T-helper 2 cell treated with Interferon-gamma antibody and Interleukin-4, amounts not matched to agents 5 μg/mL and 100 μg/mL, for 36 hours (primary cell): ENCODE measurements around the gene ALLC.

Experiments used
- DNase-seq: peaks from one replicate; pipeline ENCODE4 v3.0.0; 2021; ENCODE audit warnings: low spot score
- H3K27ac Mint-ChIP-seq: one replicate; pipeline ENCODE4 v1.8.0; 2021; ENCODE audit warnings: mild to moderate bottlenecking, mixed read lengths
- H3K27me3 Mint-ChIP-seq: one replicate; pipeline ENCODE4 v1.8.0; 2021; ENCODE audit warnings: low read depth, mixed read lengths
- H3K36me3 Mint-ChIP-seq: one replicate; pipeline ENCODE4 v1.8.0; 2021; ENCODE audit warnings: low read depth, mixed read lengths
- H3K4me1 Mint-ChIP-seq: one replicate; pipeline ENCODE4 v1.8.0; 2021; ENCODE audit warnings: low read depth, mixed read lengths
- H3K4me3 Mint-ChIP-seq: one replicate; pipeline ENCODE4 v1.8.0; 2022; ENCODE audit warnings: mild to moderate bottlenecking, moderate library complexity, mixed read lengths
- H3K9me3 Mint-ChIP-seq: one replicate; pipeline ENCODE4 v1.8.0; 2021; ENCODE audit warnings: mixed read lengths

Gene ALLC

DNA sequence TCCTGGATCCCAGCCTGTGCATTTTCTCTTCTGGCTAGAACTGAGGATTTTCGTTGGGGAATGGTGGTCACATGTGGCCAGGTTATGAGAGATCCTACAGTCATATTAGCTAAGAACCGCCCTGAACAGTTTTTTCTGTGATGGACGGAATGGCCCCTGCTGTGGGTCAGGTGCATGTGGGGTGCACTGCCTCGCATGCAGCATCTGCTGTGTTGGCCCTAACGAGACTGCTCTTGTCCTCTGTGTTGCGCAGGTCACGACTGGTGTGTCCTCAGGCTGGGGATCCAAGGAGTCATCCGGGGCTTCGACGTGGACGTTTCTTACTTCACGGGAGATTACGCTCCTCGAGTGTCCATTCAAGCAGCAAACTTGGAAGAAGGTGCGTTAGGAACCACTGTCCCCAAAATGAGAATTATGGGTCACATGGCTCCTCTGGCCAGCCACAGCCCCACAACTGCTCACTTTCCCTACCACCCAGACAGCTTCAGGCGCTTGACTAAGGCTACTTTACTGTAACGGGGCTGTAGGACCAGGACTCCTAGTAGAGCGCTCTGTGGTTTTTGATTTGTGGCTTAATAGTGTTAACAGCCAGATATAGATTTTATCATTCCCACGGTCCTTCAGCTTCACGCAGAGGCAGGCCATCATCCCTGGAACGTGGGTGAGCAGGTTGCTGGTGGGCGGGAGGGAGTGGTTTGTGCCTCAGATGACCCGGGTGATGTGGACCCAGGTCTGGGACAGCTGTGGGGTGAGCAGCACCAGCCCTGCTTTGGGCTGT lies 21.8 kb downstream of the ALLC start:
- H3K9me3 Mint-ChIP-seq: no peaks in the 10 kb centered on the region
- no peak overlapping the region for H3K4me3 Mint-ChIP-seq
- no peaks in the 10 kb centered on the region for H3K36me3 Mint-ChIP-seq
- no peak for DNase-seq
- H3K27me3 Mint-ChIP-seq: no peaks in the 10 kb centered on the region
- H3K27ac Mint-ChIP-seq: no peak overlapping the region
- no peaks in the 10 kb centered on the region for H3K4me1 Mint-ChIP-seq

- no peaks in the 10 kb centered on the region for H3K9me3 Mint-ChIP-seq
- no peak overlapping the region for H3K27ac Mint-ChIP-seq
- H3K4me3 Mint-ChIP-seq: no peak overlapping the region
- no peaks in the 10 kb centered on the region for H3K36me3 Mint-ChIP-seq
- no peak for DNase-seq
- no peaks in the 10 kb centered on the region for H3K27me3 Mint-ChIP-seq
- no peaks in the 10 kb centered on the region for H3K4me1 Mint-ChIP-seq
Measured at GRCh38 chr2:3680548-3681345, 22.7 kb downstream of the ALLC start.

GRCh38 chr2:3681625-3682024 lies 23.6 kb downstream of the ALLC start:
- Mint-ChIP-seq H3K9me3 (no peaks in the 10 kb centered on the region), H3K36me3 (no peaks in the 10 kb centered on the region), H3K27me3 (no peaks in the 10 kb centered on the region), H3K27ac (no peak overlapping the region), H3K4me3 (no peak overlapping the region), H3K4me1 (no peaks in the 10 kb centered on the region)
- DNase-seq: no peak

DNA sequence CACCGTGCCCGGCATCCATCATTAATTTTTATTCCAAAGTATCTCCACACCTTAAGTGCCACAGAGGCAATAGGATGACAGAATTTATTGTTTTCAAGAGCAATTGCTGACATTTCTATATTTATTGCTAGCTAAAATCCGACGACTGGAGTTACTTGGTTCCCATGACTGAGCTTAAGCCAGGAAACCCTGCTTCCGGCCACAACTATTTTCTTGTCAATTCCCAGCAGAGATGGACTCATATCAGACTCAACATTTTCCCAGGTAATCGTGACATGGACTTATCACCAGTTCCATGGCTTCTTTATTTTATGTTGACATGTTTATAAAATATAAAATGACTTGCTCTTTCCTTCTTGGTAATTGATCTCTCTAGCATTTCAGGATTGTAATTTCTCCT lies 24.8 kb downstream of the ALLC start:
- Mint-ChIP-seq H3K36me3 (no peaks in the 10 kb centered on the region), H3K27me3 (no peaks in the 10 kb centered on the region), H3K27ac (no peak overlapping the region), H3K4me1 (no peaks in the 10 kb centered on the region), H3K4me3 (no peak overlapping the region), H3K9me3 (no peaks in the 10 kb centered on the region)
- no peak for DNase-seq

GRCh38 chr2:3683748-3684454 lies 25.9 kb downstream of the ALLC start:
- no peaks in the 10 kb centered on the region for H3K27me3 Mint-ChIP-seq
- no peaks in the 10 kb centered on the region for H3K36me3 Mint-ChIP-seq
- H3K4me3 Mint-ChIP-seq: no peak overlapping the region
- H3K9me3 Mint-ChIP-seq: no peaks in the 10 kb centered on the region
- H3K27ac Mint-ChIP-seq: no peak overlapping the region
- no peaks in the 10 kb centered on the region for H3K4me1 Mint-ChIP-seq
- no peak for DNase-seq

- no peak overlapping the region for H3K4me3 Mint-ChIP-seq
- no peaks in the 10 kb centered on the region for H3K9me3 Mint-ChIP-seq
- DNase-seq: no peak
- peaks cover 6% of the 10 kb centered on the region for H3K27me3 Mint-ChIP-seq
- H3K36me3 Mint-ChIP-seq: no peaks in the 10 kb centered on the region
- H3K27ac Mint-ChIP-seq: no peak overlapping the region
- H3K4me1 Mint-ChIP-seq: no peaks in the 10 kb centered on the region
Measured at GRCh38 chr2:3689998-3690748, 32.2 kb downstream of the ALLC start.

GRCh38 chr2:3692375-3692774 lies 34.4 kb downstream of the ALLC start:
- no peak for DNase-seq
- Mint-ChIP-seq H3K36me3 (no peaks in the 10 kb centered on the region), H3K4me1 (no peaks in the 10 kb centered on the region), H3K4me3 (no peak overlapping the region), H3K9me3 (no peaks in the 10 kb centered on the region), H3K27ac (no peak overlapping the region), H3K27me3 (peaks cover 9% of the 10 kb centered on the region)

GRCh38 chr2:3696545-3696944 lies 38.5 kb downstream of the ALLC start:
- Mint-ChIP-seq H3K36me3 (no peaks in the 10 kb centered on the region), H3K27ac (no peak overlapping the region), H3K9me3 (no peaks in the 10 kb centered on the region), H3K4me3 (no peak overlapping the region), H3K27me3 (peaks cover 5% of the 10 kb centered on the region), H3K4me1 (no peaks in the 10 kb centered on the region)
- DNase-seq: no peak

DNA sequence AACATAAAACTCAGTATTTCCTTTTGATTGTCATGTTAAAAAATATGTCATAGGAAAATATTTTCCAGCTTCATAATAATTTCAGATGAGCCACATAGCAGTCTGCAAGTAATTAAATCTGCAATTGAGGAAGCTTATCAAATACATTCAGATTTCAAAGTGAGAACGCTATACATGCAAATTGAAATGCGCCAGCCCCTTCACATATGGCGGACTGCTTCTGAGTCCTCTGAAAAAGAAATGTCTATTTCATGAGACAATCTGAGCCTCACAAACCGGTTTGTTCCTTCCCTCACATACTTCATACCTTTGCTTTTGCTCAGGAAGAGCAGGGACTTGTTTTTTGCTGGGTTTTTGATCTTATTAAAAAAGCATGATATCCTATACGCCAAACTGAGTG lies 43.1 kb downstream of the ALLC start:
- Mint-ChIP-seq H3K27me3 (peaks cover 16% of the 10 kb centered on the region), H3K4me1 (no peaks in the 10 kb centered on the region), H3K9me3 (no peaks in the 10 kb centered on the region), H3K27ac (no peak overlapping the region), H3K36me3 (peaks cover 1% of the 10 kb centered on the region), H3K4me3 (no peak overlapping the region)
- DNase-seq: no peak

- no peak within 1 kb of the TSS for H3K27ac Mint-ChIP-seq
Measured at GRCh38 chr2:3703236-3703756, 45.3 kb downstream of the ALLC start, which contains the start of gene DCDC2C. Gene DCDC2C (plus strand): TSS chr2:3703575. CDS start chr2:3703752, 177 bp downstream.

DNA sequence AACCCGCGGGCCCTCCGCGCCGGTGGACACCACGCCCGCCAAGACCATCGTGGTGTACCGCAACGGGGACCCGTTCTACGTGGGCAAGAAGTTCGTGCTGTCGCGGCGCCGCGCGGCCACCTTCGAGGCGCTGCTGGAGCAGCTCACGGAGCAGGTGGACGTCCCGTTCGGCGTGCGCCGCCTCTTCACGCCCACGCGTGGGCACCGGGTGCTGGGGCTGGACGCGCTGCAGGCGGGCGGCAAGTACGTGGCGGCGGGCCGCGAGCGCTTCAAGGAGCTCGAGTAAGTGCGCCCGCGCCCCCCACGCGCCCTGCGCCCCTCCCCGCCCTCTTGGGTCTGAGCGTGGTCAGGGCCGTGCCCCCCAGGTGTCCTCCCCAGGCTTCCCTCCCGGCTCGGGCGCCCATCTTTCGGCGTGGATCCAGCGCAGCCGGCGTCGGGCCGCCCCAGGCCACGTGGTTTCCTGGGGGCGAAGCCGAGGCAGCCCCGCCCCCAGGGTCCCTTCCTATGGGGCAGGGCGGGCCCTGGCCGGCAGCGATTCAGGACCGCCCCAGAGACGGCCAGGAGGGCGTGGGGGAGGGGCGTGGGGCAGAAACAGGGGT lies 45.9 kb downstream of the ALLC start:
- peaks cover 1% of the 10 kb centered on the region for H3K36me3 Mint-ChIP-seq
- no peak overlapping the region for H3K4me3 Mint-ChIP-seq
- no peak for DNase-seq
- peaks cover 13% of the 10 kb centered on the region for H3K27me3 Mint-ChIP-seq
- no peaks in the 10 kb centered on the region for H3K9me3 Mint-ChIP-seq
- no peak overlapping the region for H3K27ac Mint-ChIP-seq
- no peaks in the 10 kb centered on the region for H3K4me1 Mint-ChIP-seq

More at GRCh38 chr2:3703236-3703756, 45.3 kb downstream of the ALLC start, which contains the start of gene DCDC2C:
- Mint-ChIP-seq H3K4me3 (no peak within 1 kb of the TSS), H3K27me3 (peaks cover 13% of the 10 kb centered on the region), H3K4me1 (no peaks in the 10 kb centered on the region), H3K9me3 (no peaks in the 10 kb centered on the region), H3K36me3 (peaks cover 1% of the 10 kb centered on the region)
- no peak for DNase-seq

DNA sequence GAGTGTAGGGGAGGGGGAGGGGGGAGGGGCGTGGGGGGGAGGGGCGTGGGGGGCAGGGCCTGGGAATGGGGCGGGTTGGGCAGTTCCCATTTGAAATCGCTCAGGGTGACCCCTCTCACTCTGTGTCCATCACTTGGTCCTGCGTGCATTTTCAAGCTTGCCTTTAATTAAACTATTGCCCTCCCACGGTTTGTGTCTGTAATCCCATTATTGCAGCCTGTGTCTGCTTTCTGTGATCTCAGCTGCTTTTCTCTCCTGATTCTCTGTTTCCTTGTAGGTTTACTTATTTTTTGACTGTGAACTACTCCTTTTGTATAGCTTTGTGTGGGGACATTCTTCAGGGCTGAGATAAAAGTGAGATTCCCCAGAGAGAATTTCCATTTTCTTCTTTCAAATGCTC lies 46.7 kb downstream of the ALLC start:
- Mint-ChIP-seq H3K9me3 (no peaks in the 10 kb centered on the region), H3K27ac (no peak overlapping the region), H3K4me3 (no peak overlapping the region), H3K27me3 (peaks cover 13% of the 10 kb centered on the region), H3K4me1 (no peaks in the 10 kb centered on the region), H3K36me3 (peaks cover 1% of the 10 kb centered on the region)
- no peak for DNase-seq

- peaks cover 13% of the 10 kb centered on the region for H3K27me3 Mint-ChIP-seq
- no peak for DNase-seq
- no peaks in the 10 kb centered on the region for H3K4me1 Mint-ChIP-seq
- no peak overlapping the region for H3K27ac Mint-ChIP-seq
- H3K36me3 Mint-ChIP-seq: peaks cover 1% of the 10 kb centered on the region
- H3K9me3 Mint-ChIP-seq: no peaks in the 10 kb centered on the region
- H3K4me3 Mint-ChIP-seq: no peak overlapping the region
Measured at GRCh38 chr2:3705782-3706181, 47.8 kb downstream of the ALLC start.
